ENCODE measurements around the gene GPA33. TPM values are rescaled to one million over a fixed set of nuclear protein-coding genes. Genes with fewer than 3 reads are reported as not detected.

The GPA33 gene
- total and polyA plus RNA-seq, 12 donors: 0.03 to 0.79 (median 0.21) TPM; not detected in 6

- Histone ChIP-seq H3K27ac (no peak overlapping the region), H3K4me3 (no peak overlapping the region), H3K4me1 (replicated peaks in 1 of 2) (peaks cover 0 to 1% of the 10 kb centered on the region in 2 donors), H3K9me3 (replicated peaks in 1 of 3) (no peaks in the 10 kb centered on the region), H3K36me3 (replicated peaks in 1 of 2) (no peaks in the 10 kb centered on the region), H3K27me3 (peaks cover 11% of the 10 kb centered on the region)
- TF ChIP-seq CTCF (IDR thresholded peaks at IDR 0.05) (no peak), POLR2A (IDR thresholded peaks at IDR 0.05) (no peak)
- WGBS, 4 donors: 30 to 40% (median 36%) methylated on average over 1 of the region's 1 CpG
- DNase-seq: no peak
- intact Hi-C loops (cut with DNase I): no loop called here
These were observed 26.0 kb upstream of the GPA33 start for GRCh38 chr1:167116174-167116573.

GRCh38 chr1:167115655-167116054, 25.5 kb upstream of the GPA33 start:
- 32 to 46% (median 40%) methylated on average over 5 of the region's 5 CpGs for WGBS, 4 donors
- TF ChIP-seq POLR2A (IDR thresholded peaks at IDR 0.05) (no peak), CTCF (IDR thresholded peaks at IDR 0.05) (no peak)
- Histone ChIP-seq H3K36me3 (replicated peaks in 1 of 2) (no peaks in the 10 kb centered on the region), H3K27ac (no peak overlapping the region), H3K9me3 (replicated peaks in 1 of 3) (no peaks in the 10 kb centered on the region), H3K4me3 (no peak overlapping the region), H3K27me3 (peaks cover 11% of the 10 kb centered on the region), H3K4me1 (replicated peaks in 1 of 2) (no peaks in the 10 kb centered on the region)
- DNase-seq: no peak
- intact Hi-C loops (cut with DNase I): no loop called here

DNA sequence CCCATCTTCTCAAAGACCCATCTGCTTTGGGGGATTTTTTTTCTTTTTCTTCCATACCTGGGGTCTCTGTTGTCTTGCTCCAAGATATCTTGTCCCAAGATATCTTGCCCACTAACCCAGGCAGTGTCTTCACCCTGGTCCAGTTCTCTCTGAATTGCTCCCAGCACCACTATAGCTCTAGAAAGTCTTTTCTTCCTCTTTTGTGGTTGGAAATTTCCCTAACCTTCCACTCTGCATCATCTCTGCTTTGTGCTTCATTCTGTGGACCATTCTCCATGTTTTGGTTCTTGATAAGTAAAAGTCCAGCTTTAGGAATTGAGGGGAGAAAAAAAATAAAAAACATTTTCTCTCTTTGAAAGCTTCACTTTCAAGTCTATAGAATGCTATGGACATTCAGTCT, 24.5 kb upstream of the GPA33 start:
- intact Hi-C loops (cut with DNase I): no loop called here
- H3K36me3 ChIP-seq (replicated peaks in 1 of 2): no peaks in the 10 kb centered on the region
- no peak for TF ChIP-seq CTCF (IDR thresholded peaks at IDR 0.05)
- TF ChIP-seq POLR2A (IDR thresholded peaks at IDR 0.05): no peak
- H3K4me3 ChIP-seq: no peak overlapping the region
- no peak for DNase-seq
- no peaks in the 10 kb centered on the region for H3K4me1 ChIP-seq (replicated peaks in 1 of 2)
- H3K27ac ChIP-seq: no peak overlapping the region
- H3K27me3 ChIP-seq: peaks cover 6% of the 10 kb centered on the region
- no peaks in the 10 kb centered on the region for H3K9me3 ChIP-seq (replicated peaks in 1 of 3)

GRCh38 chr1:167111868-167112709, 21.9 kb upstream of the GPA33 start:
- Histone ChIP-seq H3K9me3 (replicated peaks in 1 of 3) (no peaks in the 10 kb centered on the region), H3K36me3 (replicated peaks in 1 of 2) (no peaks in the 10 kb centered on the region), H3K4me1 (replicated peaks in 1 of 2) (no peaks in the 10 kb centered on the region), H3K4me3 (no peak overlapping the region), H3K27ac (no peak overlapping the region), H3K27me3 (no peaks in the 10 kb centered on the region)
- intact Hi-C loops (cut with DNase I): no loop called here
- DNase-seq: no peak
- TF ChIP-seq CTCF (IDR thresholded peaks at IDR 0.05) (no peak), POLR2A (IDR thresholded peaks at IDR 0.05) (no peak)
- WGBS, 4 donors: 68 to 82% (median 76%) methylated on average over 4 of the region's 4 CpGs
